Measurements from ENCODE around the gene CAPG.

DNA sequence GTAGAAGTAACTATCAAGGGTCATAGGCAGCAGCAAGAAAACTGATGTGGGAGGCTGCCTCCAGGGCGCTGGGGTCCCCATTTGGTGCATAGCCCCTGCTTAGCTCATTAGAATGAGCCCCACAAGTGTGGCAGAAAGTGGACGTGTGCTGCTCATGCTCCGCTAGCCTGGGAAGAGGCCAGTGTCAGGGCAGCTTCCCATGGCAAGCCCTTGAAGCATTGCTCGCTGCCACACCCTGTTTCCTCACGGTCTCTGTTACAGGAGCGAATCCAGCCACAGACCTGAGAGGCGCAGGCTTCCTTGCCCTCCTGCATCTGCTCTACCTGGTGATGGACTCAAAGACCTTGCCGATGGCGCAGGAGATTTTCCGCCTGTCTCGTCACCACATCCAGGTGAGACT is 33.1 kb downstream of the CAPG start:
- TF ChIP-seq, protein P1, sequence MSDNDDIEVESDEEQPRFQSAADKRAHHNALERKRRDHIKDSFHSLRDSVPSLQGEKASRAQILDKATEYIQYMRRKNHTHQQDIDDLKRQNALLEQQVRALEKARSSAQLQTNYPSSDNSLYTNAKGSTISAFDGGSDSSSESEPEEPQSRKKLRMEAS (IDR thresholded peaks at IDR 0.05): no peak
- TF ChIP-seq CBX2 (IDR thresholded peaks at IDR 0.05; ENCODE audit: borderline replicate concordance, low read depth) (no peak), NR3C1 (IDR thresholded peaks at IDR 0.05) (no peak), BHLHE40 (IDR thresholded peaks at IDR 0.05; ENCODE audit: low read depth, low read length) (no peak), RAD21 (conservative IDR thresholded peaks at IDR 0.05 in 1 of 2, IDR thresholded peaks at IDR 0.05 in 1 of 2) (no peak), POLR2A (IDR thresholded peaks at IDR 0.05; ENCODE audit: low read length) (no peak), JUNB (IDR thresholded peaks at IDR 0.05) (no peak), EP300 (IDR thresholded peaks at IDR 0.05) (no peak), CHD2 (IDR thresholded peaks at IDR 0.05; ENCODE audit: low read length, partially characterized antibody) (no peak), ESRRA (IDR thresholded peaks at IDR 0.05; ENCODE audit: borderline replicate concordance, low read length) (no peak), JUN (IDR thresholded peaks at IDR 0.05) (no peak), GATA3 (IDR thresholded peaks at IDR 0.05; ENCODE audit: borderline replicate concordance) (no peak)
- TF ChIP-seq, protein P2, sequence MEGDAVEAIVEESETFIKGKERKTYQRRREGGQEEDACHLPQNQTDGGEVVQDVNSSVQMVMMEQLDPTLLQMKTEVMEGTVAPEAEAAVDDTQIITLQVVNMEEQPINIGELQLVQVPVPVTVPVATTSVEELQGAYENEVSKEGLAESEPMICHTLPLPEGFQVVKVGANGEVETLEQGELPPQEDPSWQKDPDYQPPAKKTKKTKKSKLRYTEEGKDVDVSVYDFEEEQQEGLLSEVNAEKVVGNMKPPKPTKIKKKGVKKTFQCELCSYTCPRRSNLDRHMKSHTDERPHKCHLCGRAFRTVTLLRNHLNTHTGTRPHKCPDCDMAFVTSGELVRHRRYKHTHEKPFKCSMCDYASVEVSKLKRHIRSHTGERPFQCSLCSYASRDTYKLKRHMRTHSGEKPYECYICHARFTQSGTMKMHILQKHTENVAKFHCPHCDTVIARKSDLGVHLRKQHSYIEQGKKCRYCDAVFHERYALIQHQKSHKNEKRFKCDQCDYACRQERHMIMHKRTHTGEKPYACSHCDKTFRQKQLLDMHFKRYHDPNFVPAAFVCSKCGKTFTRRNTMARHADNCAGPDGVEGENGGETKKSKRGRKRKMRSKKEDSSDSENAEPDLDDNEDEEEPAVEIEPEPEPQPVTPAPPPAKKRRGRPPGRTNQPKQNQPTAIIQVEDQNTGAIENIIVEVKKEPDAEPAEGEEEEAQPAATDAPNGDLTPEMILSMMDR (IDR thresholded peaks at IDR 0.05): no peak
- TF ChIP-seq, protein P3, sequence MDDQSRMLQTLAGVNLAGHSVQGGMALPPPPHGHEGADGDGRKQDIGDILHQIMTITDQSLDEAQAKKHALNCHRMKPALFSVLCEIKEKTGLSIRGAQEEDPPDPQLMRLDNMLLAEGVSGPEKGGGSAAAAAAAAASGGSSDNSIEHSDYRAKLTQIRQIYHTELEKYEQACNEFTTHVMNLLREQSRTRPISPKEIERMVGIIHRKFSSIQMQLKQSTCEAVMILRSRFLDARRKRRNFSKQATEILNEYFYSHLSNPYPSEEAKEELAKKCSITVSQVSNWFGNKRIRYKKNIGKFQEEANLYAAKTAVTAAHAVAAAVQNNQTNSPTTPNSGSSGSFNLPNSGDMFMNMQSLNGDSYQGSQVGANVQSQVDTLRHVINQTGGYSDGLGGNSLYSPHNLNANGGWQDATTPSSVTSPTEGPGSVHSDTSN (IDR thresholded peaks at IDR 0.05): no peak
